Activated CD4-positive, CD25-positive, alpha-beta regulatory T cell treated with anti-CD3 and anti-CD28 coated beads, Interleukin-2, amount 50 U/mL, for 24 hours (primary cell): ENCODE measurements around the gene ARRB1.
"Not testable (repeated sequence)": the region's sequence is repeated elsewhere in the genome, so short reads cannot be mapped to it uniquely, and the experiment has no call there.

Source experiments
- ATAC-seq, 2 donors: fragments of 150-1000 bp; cut with Tn5 transposase; one replicate each; pipeline ENCODE4 v1.10.0; 2021; ENCODE audit warnings: mild to moderate bottlenecking in 1 of 2, moderate library complexity in 1 of 2

Gene ARRB1

GRCh38 chr11:75342966-75343870 lies 8.2 kb downstream of the ARRB1 start:
- no peak for ATAC-seq

GRCh38 chr11:75342231-75342918 lies 9.1 kb downstream of the ARRB1 start:
- ATAC-seq = no peak

DNA sequence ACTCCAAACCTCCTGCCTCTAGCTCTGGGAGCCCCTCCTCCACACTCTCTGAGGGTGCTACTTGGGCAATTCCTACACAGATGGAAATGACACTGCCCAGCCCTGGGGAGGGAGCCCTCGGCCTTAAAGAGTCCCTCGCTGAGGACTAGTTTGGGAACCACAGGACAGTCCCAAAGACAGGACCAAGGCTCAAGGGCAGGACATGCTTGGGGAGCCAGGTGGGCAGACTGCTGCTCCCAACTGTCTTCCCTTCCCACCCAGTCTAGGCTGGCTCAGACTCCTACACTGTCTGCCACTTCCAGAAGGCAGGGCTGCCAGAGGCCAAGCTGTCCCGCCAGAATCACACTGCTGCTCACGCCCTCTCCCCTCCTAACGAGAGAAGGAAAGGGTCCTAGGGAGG lies 9.8 kb downstream of the ARRB1 start:
- no peak for ATAC-seq

DNA sequence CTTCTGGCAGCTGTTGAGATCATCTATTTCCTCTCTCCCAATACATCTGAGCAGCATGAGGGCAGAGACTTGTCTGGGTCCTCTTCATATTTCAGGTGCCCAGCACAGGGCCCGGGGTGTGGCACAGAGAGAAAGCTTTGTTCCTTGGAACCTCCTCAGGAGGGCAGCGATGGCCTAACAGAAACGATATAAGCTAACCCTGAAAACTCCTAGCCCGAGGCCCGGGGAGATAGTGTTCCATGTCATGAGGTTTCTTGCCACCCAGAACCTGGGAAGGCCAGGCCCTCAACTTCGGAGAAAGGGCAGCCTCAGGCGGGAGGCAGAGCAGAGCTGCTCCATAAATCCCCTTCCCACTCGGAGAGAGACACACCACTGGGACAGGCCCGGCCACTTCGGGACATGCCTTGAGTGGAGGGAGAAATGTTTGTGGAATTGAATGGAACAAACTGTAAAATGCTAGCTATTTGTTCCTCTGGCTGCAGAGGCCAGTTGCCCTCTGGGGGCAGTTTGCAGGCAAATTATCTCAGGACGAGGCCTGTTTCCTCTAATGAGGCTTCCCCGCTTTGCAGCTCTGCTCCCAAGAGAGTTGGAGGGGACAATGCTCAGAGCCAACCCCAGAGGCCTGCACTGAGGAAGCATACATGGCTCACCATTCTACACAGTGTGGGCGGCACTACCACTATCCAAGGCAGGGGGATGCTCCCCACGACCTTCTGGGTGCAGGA lies 11.6 kb downstream of the ARRB1 start:
- no peak for ATAC-seq

DNA sequence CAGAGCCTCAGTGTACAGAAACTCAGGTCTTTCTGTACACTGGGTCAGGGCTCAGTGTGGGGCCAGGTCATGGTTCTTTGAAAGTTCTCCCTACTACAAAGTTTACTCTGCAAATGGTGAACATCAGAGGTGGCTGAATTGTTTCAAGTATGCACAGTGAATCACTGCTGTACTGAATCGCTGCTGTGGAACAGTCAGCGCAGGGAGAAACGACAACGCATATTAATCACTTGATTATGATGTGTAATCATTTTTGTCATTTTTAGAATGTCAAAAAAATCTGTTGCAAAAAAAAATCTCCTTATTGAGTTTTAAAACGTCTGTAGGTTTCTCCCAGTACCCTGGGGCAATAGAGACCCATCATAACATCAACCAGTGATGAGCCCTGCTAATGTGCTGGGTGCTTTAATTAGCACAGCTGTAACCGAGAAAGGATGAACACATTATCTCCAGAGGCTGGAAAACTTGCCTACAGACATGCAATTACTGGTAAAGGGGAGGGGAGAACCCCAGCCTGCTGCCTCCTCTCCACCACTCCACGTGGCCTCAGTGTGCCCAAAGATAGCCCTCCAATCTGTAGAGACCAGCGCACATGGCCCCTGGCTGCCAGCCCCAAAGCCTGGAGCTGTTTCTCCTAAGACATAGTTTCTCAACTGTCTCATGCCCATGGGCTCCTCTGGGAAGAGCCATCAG lies 12.8 kb downstream of the ARRB1 start:
- ATAC-seq = peak; percentile 90 to 91

DNA sequence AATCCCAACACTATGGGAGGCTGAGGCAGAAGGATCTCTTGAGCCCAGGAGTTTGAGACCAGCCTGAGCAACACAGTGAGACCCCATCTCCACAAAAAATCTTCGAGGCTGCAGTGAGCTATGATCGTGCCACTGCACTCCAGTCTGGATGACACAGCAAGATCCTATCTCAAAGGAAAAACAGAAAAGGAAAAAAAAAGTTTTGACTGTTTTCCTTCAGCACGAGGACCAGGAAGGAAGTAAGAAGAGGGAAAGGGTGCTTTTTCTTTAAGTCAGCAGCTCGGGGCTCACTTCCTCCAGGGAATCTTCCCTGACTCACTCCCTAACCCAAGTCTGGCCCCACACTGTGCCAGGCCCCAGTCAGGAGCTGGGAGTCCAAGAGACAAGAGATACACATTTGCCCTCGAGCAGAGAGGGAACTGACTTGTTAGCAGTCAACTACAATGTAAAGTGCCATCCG lies 14.2 kb downstream of the ARRB1 start:
- no peak for ATAC-seq

- no peak for ATAC-seq
These were observed 16.5 kb downstream of the ARRB1 start for GRCh38 chr11:75334976-75335375.

DNA sequence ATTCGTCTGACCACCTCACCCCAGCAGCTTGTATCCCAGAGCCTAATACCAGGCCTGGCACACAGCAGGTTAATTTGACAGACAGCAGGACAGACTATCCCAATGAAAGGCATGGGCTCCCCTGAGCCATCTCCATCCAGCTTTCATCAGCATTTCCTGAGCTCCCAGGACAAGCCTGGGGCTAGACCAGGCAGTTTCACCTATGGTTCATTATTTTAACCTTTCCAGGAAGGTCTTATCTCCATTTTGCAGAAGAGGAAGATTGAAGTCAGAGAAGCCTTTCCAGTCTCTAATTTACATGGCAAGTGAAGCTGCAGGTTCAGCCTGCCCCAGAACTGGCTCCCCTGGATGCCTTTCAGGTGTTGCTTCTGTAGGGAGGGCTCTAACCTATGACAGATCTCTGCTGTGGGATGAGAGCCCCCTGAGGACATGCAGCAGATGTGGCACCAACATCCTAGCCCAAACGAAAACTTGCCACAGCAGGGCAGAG lies 17.0 kb downstream of the ARRB1 start:
- ATAC-seq = no peak

GRCh38 chr11:75333807-75334140 lies 17.7 kb downstream of the ARRB1 start:
- no peak for ATAC-seq

DNA sequence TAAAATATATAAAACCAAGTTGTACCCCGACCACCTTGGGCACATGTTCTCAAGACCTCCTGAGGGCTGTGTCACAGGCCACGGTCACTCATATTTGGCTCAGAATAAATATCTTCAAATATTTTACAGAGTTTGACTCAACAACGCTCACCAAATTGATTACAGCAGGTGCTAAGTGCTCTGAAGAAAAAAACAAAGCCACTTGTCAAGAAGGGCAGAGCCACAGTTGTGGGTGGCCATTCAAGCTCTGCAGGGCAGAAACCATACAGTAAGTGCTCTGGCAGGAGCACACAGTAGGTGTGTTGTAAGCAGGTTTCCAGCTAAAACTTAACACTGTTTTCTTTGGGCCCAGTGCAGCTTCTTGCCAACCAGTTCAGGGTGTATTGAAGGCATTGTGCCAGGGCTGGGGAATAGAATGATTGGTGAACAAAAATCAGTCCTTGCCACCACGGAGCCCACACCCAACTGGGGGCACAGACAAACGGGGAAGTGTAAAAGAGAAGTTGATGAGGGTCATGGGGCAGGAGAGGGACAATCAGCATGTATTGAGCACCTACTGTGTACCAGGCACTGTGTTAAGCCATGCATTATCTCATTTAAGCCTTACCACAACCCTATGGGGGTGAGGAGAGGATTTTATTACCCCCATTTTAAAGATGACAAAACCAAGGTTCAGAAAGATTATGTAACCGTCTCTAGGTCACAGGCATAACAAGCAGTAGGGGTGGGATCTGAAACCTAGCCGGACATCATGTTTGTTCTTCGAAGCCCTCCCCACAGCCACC lies 18.2 kb downstream of the ARRB1 start:
- ATAC-seq = no peak

DNA sequence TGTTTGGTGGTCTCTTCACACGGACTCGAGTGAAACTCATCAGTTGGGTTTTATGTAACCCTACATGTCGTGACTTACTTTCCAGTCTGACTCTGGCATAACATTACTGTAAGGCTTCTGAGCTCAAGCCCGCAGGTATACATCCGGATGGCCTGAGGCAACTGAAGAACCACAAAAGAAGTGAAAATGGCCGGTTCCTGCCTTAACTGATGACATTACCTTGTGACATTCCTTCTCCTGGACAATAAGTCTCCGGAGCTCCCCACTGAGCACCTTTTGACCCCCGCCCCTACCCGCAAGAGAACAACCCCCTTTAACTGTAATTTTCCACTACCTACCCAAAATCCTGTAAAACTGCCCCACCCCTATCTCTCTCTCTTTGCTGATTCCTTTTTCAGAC lies 19.7 kb downstream of the ARRB1 start:
- not testable (repeated sequence) for ATAC-seq

GRCh38 chr11:75331304-75331703 lies 20.2 kb downstream of the ARRB1 start:
- ATAC-seq = not testable (repeated sequence)

DNA sequence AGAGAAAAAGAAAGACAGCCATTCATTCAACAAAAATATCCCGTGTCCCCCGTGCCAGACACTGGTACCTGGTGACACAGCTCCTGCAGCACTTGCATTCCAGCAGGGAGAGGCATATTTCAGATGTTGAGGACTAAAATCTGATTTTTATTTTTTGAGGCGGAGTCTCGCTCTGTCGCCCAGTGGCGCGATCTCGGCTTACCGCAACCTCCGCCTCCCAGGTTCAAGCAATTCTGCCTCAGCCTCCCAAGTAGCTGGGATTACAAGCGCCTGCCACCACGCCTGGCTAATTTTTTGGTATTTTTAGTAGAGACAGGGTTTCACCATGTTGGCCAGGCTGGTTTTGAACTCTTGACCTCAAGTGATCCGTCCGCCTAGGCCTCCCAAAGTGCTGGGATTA lies 20.6 kb downstream of the ARRB1 start:
- not testable (repeated sequence) for ATAC-seq

DNA sequence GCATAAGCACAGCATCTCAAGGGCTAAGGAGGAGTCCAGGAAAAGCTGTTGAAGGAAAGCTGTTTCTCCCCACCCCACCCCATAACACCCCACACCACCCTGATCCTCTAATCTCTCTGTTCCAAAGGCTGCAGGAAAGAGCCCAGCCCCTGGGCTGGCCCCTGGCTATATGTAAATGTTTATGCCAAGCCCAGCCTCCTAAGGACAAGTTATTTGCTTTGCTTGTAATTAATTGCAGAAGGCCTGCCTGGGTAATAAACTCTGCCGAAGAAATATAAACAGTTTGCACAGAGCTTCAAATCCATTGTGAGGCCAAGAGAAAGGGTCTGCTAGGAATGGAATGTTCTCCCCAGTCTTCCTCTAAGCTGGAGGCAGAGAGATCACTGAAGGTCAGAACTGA lies 21.2 kb downstream of the ARRB1 start:
- no peak for ATAC-seq

DNA sequence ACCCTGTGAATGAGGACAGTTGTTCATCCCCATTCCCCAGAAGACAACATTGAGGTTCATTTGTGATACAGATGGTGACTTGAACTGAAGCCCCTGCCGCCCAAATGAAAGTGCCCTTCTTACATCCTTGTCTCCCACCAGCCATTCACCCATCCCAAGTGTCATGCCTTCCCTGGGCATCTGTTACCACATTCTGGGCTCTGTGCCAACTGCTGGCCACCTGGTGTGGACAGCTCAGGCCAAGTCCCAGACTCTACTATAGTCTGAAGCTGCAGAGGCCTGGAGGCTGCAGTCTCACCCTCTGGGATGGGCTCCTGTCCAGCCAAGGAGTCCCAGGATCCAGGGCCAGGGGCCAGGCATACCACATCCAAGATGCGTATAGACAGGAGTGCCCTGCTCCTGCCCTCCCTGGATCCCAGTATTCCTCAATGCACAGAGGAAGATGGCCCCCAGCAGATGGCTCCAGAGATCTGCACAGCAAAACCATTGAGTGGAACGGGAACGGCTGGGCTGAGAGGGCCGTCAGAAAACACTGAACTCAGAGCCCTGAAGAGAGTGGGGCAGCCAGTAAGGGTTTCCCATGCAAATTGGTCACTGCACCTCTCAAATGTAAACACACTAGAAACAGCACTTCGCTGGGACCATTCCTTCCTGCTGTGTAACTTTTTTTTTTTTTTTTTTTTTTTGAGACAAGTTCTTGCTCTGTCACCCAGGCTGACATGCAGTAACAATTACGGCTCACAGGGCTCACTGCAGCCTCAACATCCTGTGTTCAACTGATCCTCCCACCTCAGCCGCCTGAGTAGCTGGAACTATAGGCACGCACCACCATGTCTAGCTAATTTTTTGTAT lies 22.8 kb downstream of the ARRB1 start:
- ATAC-seq = peak; percentile 64 to 70

DNA sequence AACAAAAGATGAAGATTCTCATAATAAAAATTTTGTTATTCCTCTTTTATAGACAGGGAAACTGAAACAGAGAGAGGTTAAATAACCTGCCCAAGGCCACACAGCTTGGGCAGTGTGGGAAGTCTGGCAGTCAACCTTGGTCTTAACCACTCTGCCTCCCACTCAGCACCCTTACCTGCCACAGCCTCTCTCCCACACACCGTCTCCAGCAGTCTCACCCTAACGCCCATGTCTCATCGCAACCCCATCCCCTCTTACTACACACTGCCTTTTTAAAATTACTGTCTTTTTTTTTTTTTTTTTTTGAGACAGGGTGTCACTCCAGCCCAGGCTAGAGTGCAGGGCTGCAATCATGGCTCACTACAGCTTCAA lies 25.0 kb downstream of the ARRB1 start:
- ATAC-seq = peak; percentile 58 to 59

DNA sequence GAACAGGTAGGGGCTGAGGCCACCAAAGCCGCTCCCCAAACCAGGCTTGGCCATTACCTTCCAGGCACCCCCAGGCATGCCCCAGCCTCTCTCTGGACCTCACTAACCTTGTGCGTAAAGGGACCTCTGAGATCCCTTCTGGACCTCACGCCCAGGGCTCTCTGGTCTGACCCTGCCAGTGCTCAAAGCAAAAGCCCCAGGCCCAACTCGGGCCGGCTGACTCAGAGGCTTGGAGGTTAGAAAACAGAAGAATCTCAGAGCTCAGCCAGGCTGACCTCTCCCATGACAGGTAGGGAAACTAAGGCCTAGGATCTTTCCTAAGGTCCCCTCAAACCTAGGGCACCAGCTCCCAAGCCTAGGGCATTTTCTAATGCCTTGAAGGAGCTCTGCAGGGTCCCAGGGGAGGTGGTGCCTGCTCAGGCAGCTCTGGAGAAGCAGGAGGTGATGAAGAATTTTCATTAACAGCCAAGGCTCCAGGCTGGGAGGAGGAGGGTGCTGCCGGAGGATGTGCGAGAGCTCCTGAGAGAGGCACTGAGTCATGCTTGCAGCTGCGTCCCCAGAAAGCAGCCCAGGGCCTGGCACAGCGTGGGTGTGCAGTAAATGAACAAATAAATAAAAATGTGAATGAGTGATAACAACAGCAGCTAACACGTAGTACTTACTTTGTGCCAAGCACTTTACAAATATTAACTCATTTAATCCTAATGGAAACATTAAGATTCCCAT lies 25.6 kb downstream of the ARRB1 start:
- ATAC-seq = peak; percentile 75 to 83

- ATAC-seq = no peak
These were observed 26.7 kb downstream of the ARRB1 start for GRCh38 chr11:75324740-75325139.

- no peak for ATAC-seq
These were observed 27.3 kb downstream of the ARRB1 start for GRCh38 chr11:75324189-75324588.

- ATAC-seq = no peak
These were observed 27.9 kb downstream of the ARRB1 start for GRCh38 chr11:75323609-75324008.
